GM12865 (cell line): Measurements from ENCODE around the gene MRPS9.

Source experiments
- DNase-seq: peaks from one replicate; pipeline ENCODE4 v3.0.0; 2010; ENCODE audit warnings: low read depth
- H3K4me3 ChIP-seq: 2 replicates; pipeline ENCODE4 v1.5.1; 2011; ENCODE audit warnings: mild to moderate bottlenecking, low read depth, low read length, control low read depth
- CTCF ChIP-seq: IDR thresholded peaks from 2 replicates; pipeline ENCODE4 v1.5.1; 2011; ENCODE audit warnings: low read length, control low read depth, low read depth, inconsistent platforms; ENCODE audit not compliant: insufficient read depth; ENCODE audit errors: missing control alignments

Gene MRPS9

GRCh38 chr2:105116348-105116747 lies 78.5 kb downstream of the MRPS9 start:
- H3K4me3 ChIP-seq: no peak overlapping the region
- DNase-seq: no peak
- no peak for TF ChIP-seq CTCF

GRCh38 chr2:105117565-105117964 lies 79.7 kb downstream of the MRPS9 start:
- H3K4me3 ChIP-seq: no peak overlapping the region
- DNase-seq: no peak
- no peak for TF ChIP-seq CTCF

GRCh38 chr2:105118960-105119359 lies 81.1 kb downstream of the MRPS9 start:
- no peak for DNase-seq
- TF ChIP-seq CTCF: no peak
- no peak overlapping the region for H3K4me3 ChIP-seq

GRCh38 chr2:105121434-105121833 lies 83.6 kb downstream of the MRPS9 start:
- no peak for DNase-seq
- no peak overlapping the region for H3K4me3 ChIP-seq
- no peak for TF ChIP-seq CTCF

- no peak for DNase-seq
- no peak overlapping the region for H3K4me3 ChIP-seq
- TF ChIP-seq CTCF: no peak
Observed at GRCh38 chr2:105125428-105125827, 87.6 kb downstream of the MRPS9 start.

- DNase-seq: no peak
Observed at GRCh38 chr2:105125920-105126319, 88.1 kb downstream of the MRPS9 start.

More at GRCh38 chr2:105125920-105126319, 88.1 kb downstream of the MRPS9 start:
- TF ChIP-seq CTCF: no peak
- H3K4me3 ChIP-seq: no peak overlapping the region
